HK-2 (cell line): ENCODE results near the gene CENPE.

Experiments used
- DNase-seq: peaks from one replicate; pipeline ENCODE4 v3.0.0-alpha.2; 2018; ENCODE audit not compliant: unreplicated experiment

The CENPE gene

GRCh38 chr4:103076747-103077347 lies 121.3 kb downstream of the CENPE start, which contains the start of gene SLC9B2:
SLC9B2 (minus strand) TSS chr4:103076761; CDS start chr4:103067550, 9,211 bp downstream.
- no peak for DNase-seq

GRCh38 chr4:103075894-103076746 lies 122.0 kb downstream of the CENPE start:
- DNase-seq, result peak; percentile 68

DNA sequence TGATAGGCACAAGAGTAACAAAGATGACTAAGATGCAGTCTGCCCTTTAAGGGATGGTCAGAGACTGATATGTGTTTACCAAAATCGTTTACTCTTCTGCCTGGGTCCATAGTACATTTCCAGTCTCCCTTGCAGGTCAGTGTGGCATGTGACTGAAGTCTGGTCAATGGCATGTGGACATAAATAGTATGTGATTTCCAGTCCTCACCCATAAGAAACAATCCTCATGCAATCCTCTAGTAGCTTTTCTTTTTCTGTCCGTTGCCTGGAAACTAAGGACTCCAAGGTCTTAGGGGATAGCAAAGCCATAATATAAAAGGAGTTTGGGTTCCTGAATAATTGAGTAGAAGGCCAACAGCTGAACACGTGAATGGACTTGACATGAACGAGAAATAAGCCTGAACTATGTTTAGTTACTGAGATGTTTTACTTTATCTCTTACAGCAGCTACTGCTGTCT lies 122.7 kb downstream of the CENPE start:
- no peak for DNase-seq

DNA sequence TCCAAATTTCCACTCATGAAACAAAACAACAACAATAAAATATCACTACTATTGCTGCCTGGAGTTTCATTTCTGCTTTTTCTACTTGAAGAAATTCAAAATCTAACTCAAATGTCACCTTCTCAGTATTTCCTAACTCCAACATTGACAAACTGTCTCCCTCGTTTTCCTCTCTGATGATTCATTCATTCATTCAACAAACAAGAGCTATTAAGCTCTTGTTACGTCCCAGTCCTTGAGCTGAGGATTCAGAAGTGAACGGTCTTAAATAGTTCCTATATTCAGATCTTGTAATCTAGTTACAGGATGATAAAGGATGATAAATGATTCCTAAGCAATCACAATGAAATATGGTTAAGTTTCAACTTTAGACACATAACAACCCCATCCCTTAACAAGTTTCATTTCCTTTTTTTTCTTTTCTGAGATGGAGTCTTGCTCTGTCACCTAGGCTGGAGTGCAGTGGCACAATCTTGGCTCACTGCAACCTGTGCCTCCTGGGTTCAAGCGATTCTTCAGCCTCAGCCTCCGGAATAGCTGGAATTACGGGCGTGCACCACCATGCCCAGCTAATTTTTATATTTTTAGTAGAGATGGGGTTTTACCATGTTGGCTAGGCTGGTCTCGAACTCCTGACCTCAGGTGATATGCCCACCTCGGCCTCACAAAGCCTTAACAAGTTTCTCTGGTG lies 123.3 kb downstream of the CENPE start:
- no peak for DNase-seq

DNA sequence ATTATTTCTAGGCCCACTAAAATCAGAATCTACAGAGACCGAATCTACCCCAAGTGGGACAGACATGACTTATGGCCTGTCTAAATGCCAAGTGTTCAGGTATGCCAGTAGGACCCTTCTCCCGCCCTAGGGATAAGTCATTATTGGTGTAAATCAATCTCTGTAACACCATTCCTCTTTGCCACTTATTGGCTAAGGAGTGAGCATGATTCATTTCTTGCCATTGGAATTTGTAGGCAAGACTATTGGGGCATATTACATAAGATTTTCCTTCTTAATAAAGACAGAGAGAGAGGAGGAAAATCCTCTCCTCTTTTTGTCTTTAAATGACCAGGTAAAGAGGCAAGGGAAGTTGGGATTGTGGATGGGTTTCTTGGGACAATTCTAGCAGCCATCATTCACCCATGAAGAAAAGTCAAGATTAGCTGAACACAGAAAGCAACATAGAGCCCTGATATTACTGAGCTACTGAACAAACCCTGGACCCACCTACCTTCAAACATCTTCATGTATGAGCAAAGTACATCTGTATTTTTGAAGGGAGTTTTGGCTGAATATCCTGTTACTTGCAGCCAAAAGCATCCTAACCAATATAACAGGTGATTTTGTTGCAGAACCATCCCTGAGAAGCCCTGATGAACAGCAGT lies 124.2 kb downstream of the CENPE start:
- DNase-seq, result no peak

DNA sequence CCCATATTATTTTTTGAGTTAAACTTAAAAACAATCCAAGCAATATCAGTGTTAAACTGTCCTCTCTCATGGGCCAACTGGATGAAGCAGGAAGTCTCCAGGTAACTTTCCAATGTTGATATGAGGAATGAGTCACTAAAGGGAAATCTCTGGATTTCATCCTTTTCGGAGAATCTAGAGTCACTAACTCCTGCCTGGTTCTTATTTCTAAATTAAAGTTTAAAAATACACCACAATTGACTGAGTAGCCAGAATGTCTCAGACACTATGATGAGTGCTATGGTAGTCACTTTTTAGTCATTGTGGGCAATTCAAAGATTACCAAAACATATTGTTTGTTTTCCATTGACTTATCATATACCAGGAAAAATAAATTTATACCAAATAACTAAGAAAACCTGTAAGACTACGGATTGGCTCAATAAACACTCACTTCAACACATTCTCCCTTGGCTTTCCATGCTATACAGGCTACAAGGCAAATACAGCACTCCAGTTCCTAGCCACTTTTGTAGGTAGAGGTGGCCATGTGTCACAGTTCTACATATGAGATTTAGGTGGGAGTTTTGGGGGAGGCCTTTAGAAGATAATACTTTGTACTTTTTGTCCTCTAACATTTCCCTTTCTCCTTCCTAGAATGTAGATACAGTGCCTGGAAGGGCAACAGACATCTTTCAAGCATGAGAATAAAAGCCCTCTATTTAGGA lies 130.1 kb downstream of the CENPE start:
- no peak for DNase-seq

- no peak for DNase-seq
These were observed 137.5 kb downstream of the CENPE start for GRCh38 chr4:103060453-103061148.
